Smooth muscle cell (in vitro differentiated cells): Measurements from ENCODE around the gene EFNA3. TPM values are rescaled to one million over a fixed set of nuclear protein-coding genes. Genes with fewer than 3 reads are reported as not detected.

Experiments used
- DNase-seq: peaks from one replicate; lab custom pipeline; 2025; ENCODE audit not compliant: unreplicated experiment; lab: John Stamatoyannopoulos, UW
- H2AFZ ChIP-seq: fragments of 200-600 bp; sonication (generic); 2 replicates; pipeline ENCODE4 v1.6.0; 2016; ENCODE audit warnings: antibody characterized with exemption, low read depth, mild to moderate bottlenecking
- H3F3A ChIP-seq: fragments of 200-600 bp; sonication (generic); 2 replicates; pipeline ENCODE4 v1.6.0; 2017; ENCODE audit warnings: antibody characterized with exemption, low read depth
- H3K27ac ChIP-seq: fragments of 200-600 bp; sonication (generic); 2 replicates; pipeline ENCODE4 v1.5.1; 2016; ENCODE audit warnings: low read depth, mild to moderate bottlenecking
- H3K27me3 ChIP-seq: fragments of 200-600 bp; sonication (generic); 2 replicates; pipeline ENCODE4 v1.6.1; 2016; ENCODE audit warnings: low read depth, mild to moderate bottlenecking
- H3K36me3 ChIP-seq: fragments of 200-600 bp; sonication (generic); 2 replicates; pipeline ENCODE4 v1.5.1; 2016; ENCODE audit warnings: low read depth
- H3K4me1 ChIP-seq: fragments of 200-600 bp; sonication (generic); 2 replicates; pipeline ENCODE4 v1.5.1; 2016; ENCODE audit warnings: low read depth
- H3K4me2 ChIP-seq: fragments of 200-600 bp; sonication (generic); 2 replicates; pipeline ENCODE4 v1.6.0; 2016; ENCODE audit warnings: mild to moderate bottlenecking
- H3K4me3 ChIP-seq: fragments of 200-600 bp; sonication (generic); 2 replicates; pipeline ENCODE4 v1.5.1; 2016; ENCODE audit warnings: mild to moderate bottlenecking
- H3K79me2 ChIP-seq: fragments of 200-600 bp; sonication (generic); 2 replicates; pipeline ENCODE4 v1.6.0; 2016; ENCODE audit warnings: low read depth, mild to moderate bottlenecking
- H3K9ac ChIP-seq: fragments of 200-600 bp; sonication (generic); 2 replicates; pipeline ENCODE4 v1.6.0; 2016; ENCODE audit warnings: low read depth
- H3K9me3 ChIP-seq: fragments of 200-600 bp; sonication (generic); replicated peaks from 2 replicates; pipeline ENCODE4 v1.5.1; 2016; ENCODE audit warnings: low read depth
- H4K20me1 ChIP-seq: fragments of 200-600 bp; sonication (generic); 2 replicates; pipeline ENCODE4 v1.6.0; 2016; ENCODE audit warnings: low read depth
- WGBS: methylation state at CpG from one replicate; pipeline ENCODE4 v1.1.7; 2016; ENCODE audit warnings: low lambda C conversion rate; 5-methylcytosine and 5-hydroxymethylcytosine counted together
- polyA plus RNA-seq: library from polyadenylated mRNA; unstranded; fragments of >200 nt; fragmentation: Nextera tagmentation; extraction: Ambion mirVana; gene quantifications from 2 replicates; pipeline ENCODE4 v1.2.1, GENCODE V29; 2016
- total RNA-seq: library from RNA; depleted of rRNA; stranded (reverse); fragments of >200 nt; gene quantifications from 2 replicates; pipeline ENCODE4 v1.2.3, GENCODE V29; 2014
- TF ChIP-seq, protein P1 (sequence below): fragments of 200-600 bp; sonication (generic); IDR thresholded peaks from 2 replicates; pipeline ENCODE4 v1.5.1; 2017; ENCODE audit warnings: borderline replicate concordance, mild to moderate bottlenecking, antibody characterized with exemption; ENCODE audit not compliant: insufficient read depth, poor library complexity, severe bottlenecking

The EFNA3 gene
- total and polyA plus RNA-seq, 2 experiments from 2014 or later = 5.2 to 9.1 TPM

- H2AFZ ChIP-seq = no peak overlapping the region
- H3K79me2 ChIP-seq = no peaks in the 10 kb centered on the region
- DNase-seq = no peak
- no peaks in the 10 kb centered on the region for H4K20me1 ChIP-seq
- H3K9me3 ChIP-seq = no peaks in the 10 kb centered on the region
- no peaks in the 10 kb centered on the region for H3K4me1 ChIP-seq
- no peak overlapping the region for H3K9ac ChIP-seq
- TF ChIP-seq, protein P1, sequence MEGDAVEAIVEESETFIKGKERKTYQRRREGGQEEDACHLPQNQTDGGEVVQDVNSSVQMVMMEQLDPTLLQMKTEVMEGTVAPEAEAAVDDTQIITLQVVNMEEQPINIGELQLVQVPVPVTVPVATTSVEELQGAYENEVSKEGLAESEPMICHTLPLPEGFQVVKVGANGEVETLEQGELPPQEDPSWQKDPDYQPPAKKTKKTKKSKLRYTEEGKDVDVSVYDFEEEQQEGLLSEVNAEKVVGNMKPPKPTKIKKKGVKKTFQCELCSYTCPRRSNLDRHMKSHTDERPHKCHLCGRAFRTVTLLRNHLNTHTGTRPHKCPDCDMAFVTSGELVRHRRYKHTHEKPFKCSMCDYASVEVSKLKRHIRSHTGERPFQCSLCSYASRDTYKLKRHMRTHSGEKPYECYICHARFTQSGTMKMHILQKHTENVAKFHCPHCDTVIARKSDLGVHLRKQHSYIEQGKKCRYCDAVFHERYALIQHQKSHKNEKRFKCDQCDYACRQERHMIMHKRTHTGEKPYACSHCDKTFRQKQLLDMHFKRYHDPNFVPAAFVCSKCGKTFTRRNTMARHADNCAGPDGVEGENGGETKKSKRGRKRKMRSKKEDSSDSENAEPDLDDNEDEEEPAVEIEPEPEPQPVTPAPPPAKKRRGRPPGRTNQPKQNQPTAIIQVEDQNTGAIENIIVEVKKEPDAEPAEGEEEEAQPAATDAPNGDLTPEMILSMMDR = no peak
- H3F3A ChIP-seq = no peaks in the 10 kb centered on the region
- H3K4me2 ChIP-seq = no peak overlapping the region
- no peaks in the 10 kb centered on the region for H3K27me3 ChIP-seq
- WGBS = 81% methylated on average over 12 of the region's 12 CpGs
- H3K27ac ChIP-seq = no peak overlapping the region
- no peaks in the 10 kb centered on the region for H3K36me3 ChIP-seq
- no peak overlapping the region for H3K4me3 ChIP-seq
These were observed 28.9 kb downstream of the EFNA3 start for GRCh38 chr1:155107309-155108264.

DNA sequence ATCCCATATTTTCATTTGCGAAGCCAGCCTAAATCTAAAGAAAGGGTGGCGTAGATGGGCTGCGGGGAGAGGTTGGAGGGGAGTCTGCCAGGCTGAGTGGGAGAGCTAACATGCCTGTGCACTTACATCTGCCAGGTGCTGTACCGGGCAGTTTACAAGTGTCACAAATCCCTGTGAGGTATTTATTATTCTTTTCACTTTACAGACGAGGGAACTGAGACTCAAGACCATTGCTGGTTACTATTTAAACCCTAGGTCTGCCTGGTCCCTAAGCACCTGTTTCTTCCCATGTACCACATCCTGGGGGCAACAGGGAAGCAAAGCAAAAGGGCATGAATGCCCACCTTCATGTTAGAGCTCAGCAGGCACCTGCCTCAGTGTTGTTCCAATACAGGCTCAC is 29.7 kb downstream of the EFNA3 start:
- 81% methylated on average over 5 of the region's 5 CpGs for WGBS

DNA sequence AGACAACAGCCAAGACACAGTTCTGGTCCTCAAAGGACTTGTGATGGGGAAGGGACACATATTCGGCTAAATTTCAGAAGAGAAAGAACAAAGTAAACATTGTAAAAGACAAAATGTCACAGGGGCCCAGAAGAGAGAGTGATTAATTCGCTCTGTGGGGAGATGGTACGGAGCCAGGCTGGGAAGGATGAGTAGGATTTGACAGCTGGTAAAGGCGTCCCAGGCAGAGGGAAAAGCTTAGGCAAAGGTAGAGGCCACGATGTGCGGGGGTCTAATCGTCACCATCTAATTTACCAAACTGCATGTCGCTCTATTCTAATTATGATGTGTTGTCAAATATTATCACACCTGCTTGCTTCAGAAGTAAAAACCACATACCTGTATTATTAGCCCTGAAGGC is 31.7 kb downstream of the EFNA3 start:
- H3K79me2 ChIP-seq = no peaks in the 10 kb centered on the region
- no peaks in the 10 kb centered on the region for H4K20me1 ChIP-seq
- no peaks in the 10 kb centered on the region for H3F3A ChIP-seq
- TF ChIP-seq, protein P1 = no peak
- no peak overlapping the region for H3K4me2 ChIP-seq
- WGBS = 79% methylated on average over 8 of the region's 8 CpGs
- no peak overlapping the region for H3K27ac ChIP-seq
- no peak for DNase-seq
- no peak overlapping the region for H3K9ac ChIP-seq
- H3K4me3 ChIP-seq = no peak overlapping the region
- H3K9me3 ChIP-seq = no peaks in the 10 kb centered on the region
- no peak overlapping the region for H2AFZ ChIP-seq
- no peaks in the 10 kb centered on the region for H3K36me3 ChIP-seq
- H3K27me3 ChIP-seq = no peaks in the 10 kb centered on the region
- no peaks in the 10 kb centered on the region for H3K4me1 ChIP-seq

More for the DNA sequence above, 29.7 kb downstream of the EFNA3 start:
- Histone ChIP-seq H3K79me2 (no peaks in the 10 kb centered on the region), H3K4me3 (no peak overlapping the region), H3K4me1 (no peaks in the 10 kb centered on the region), H3K9me3 (no peaks in the 10 kb centered on the region), H3K27me3 (no peaks in the 10 kb centered on the region), H3K27ac (no peak overlapping the region), H3K9ac (no peak overlapping the region), H3K4me2 (no peak overlapping the region), H2AFZ (no peak overlapping the region), H3F3A (no peaks in the 10 kb centered on the region), H4K20me1 (no peaks in the 10 kb centered on the region), H3K36me3 (no peaks in the 10 kb centered on the region)
- TF ChIP-seq, protein P1 = no peak
- no peak for DNase-seq

DNA sequence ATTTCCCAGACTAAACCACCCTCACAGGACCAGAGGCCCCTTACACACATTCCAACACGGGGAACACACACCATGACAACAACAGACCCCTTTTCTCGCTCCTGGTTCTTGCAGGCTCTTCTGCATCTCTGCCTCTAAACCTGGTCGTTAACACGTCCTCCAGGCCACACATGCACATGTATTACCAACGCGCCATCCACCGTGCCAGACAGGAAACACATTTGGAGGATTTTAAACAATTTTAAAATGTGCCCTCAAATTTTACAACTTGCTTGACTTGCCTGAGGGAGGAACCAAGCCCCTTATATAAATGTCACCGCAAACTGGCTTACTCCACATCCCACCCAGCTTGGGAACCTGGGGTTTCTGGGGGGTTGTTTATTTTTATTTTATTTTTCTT is 32.2 kb downstream of the EFNA3 start:
- no peaks in the 10 kb centered on the region for H3F3A ChIP-seq
- 84% methylated on average over 8 of the region's 8 CpGs for WGBS

More for the DNA sequence above, 32.2 kb downstream of the EFNA3 start:
- no peaks in the 10 kb centered on the region for H4K20me1 ChIP-seq
- no peaks in the 10 kb centered on the region for H3K36me3 ChIP-seq
- H3K4me3 ChIP-seq = no peak overlapping the region
- no peaks in the 10 kb centered on the region for H3K27me3 ChIP-seq
- DNase-seq = no peak
- H3K79me2 ChIP-seq = no peaks in the 10 kb centered on the region
- H3K4me2 ChIP-seq = no peak overlapping the region
- H2AFZ ChIP-seq = no peak overlapping the region
- no peak overlapping the region for H3K9ac ChIP-seq
- no peaks in the 10 kb centered on the region for H3K9me3 ChIP-seq
- no peaks in the 10 kb centered on the region for H3K4me1 ChIP-seq
- no peak overlapping the region for H3K27ac ChIP-seq
- TF ChIP-seq, protein P1 = no peak
